Osteoblast (primary cell): ENCODE measurements around the gene SLC12A7. TPM values are rescaled to one million over a fixed set of nuclear protein-coding genes. Genes with fewer than 3 reads are reported as not detected.

Experiments used
- DNase-seq: peaks from one replicate; pipeline ENCODE4 v3.0.0; 2011; ENCODE audit warnings: low spot score, mixed read lengths; ENCODE audit not compliant: insufficient read length; ENCODE audit errors: missing footprints
- H2AFZ ChIP-seq: 2 replicates; pipeline ENCODE4 v1.6.0; 2011; ENCODE audit warnings: mild to moderate bottlenecking, low read length
- H3K27ac ChIP-seq: 2 replicates; pipeline ENCODE4 v1.5.1; 2011; ENCODE audit warnings: mild to moderate bottlenecking, low read depth, low read length, moderate library complexity
- H3K27me3 ChIP-seq: 2 replicates; pipeline ENCODE4 v1.6.0; 2012; ENCODE audit warnings: mild to moderate bottlenecking, control low read depth, inconsistent platforms, low read length, moderate library complexity; ENCODE audit not compliant: insufficient read depth
- H3K36me3 ChIP-seq: 2 replicates; pipeline ENCODE4 v1.5.1; 2011; ENCODE audit warnings: mild to moderate bottlenecking, low read length, control low read depth, moderate library complexity; ENCODE audit not compliant: insufficient read depth
- H3K4me1 ChIP-seq: 2 replicates; pipeline ENCODE4 v1.5.1; 2011; ENCODE audit warnings: mild to moderate bottlenecking, low read length, control low read depth, moderate library complexity; ENCODE audit not compliant: insufficient read depth
- H3K4me2 ChIP-seq: 2 replicates; pipeline ENCODE4 v1.6.0; 2011; ENCODE audit warnings: mild to moderate bottlenecking, low read length; ENCODE audit not compliant: insufficient read depth
- H3K4me3 ChIP-seq: fragments of 200-600 bp; sonication (generic); 3 replicates; pipeline ENCODE4 v1.5.1; 2012; ENCODE audit warnings: mild to moderate bottlenecking, low read length, inconsistent platforms; ENCODE audit not compliant: insufficient read depth
- H3K79me2 ChIP-seq: 2 replicates; pipeline ENCODE4 v1.6.0; 2012; ENCODE audit warnings: mild to moderate bottlenecking, low read length, control low read depth, inconsistent platforms; ENCODE audit not compliant: insufficient read depth
- H3K9me3 ChIP-seq: 2 replicates; pipeline ENCODE4 v1.5.1; 2011; ENCODE audit warnings: low read depth, low read length, control low read depth
- H4K20me1 ChIP-seq: 2 replicates; pipeline ENCODE4 v1.6.0; 2012; ENCODE audit warnings: mild to moderate bottlenecking, low read length, control low read depth; ENCODE audit not compliant: insufficient read depth
- total RNA-seq: library from RNA; depleted of rRNA; stranded (reverse); fragments of >200 nt; gene quantifications from 2 replicates; pipeline ENCODE4 v1.2.3, GENCODE V29; 2012
- TF ChIP-seq, protein P1 (sequence below): IDR thresholded peaks from 2 replicates; pipeline ENCODE4 v1.5.1; 2011; ENCODE audit warnings: mild to moderate bottlenecking, low read depth, low read length, moderate library complexity; ENCODE audit errors: extremely low read depth

The SLC12A7 gene
- total RNA-seq, 1 donor = 6.9 TPM

DNA sequence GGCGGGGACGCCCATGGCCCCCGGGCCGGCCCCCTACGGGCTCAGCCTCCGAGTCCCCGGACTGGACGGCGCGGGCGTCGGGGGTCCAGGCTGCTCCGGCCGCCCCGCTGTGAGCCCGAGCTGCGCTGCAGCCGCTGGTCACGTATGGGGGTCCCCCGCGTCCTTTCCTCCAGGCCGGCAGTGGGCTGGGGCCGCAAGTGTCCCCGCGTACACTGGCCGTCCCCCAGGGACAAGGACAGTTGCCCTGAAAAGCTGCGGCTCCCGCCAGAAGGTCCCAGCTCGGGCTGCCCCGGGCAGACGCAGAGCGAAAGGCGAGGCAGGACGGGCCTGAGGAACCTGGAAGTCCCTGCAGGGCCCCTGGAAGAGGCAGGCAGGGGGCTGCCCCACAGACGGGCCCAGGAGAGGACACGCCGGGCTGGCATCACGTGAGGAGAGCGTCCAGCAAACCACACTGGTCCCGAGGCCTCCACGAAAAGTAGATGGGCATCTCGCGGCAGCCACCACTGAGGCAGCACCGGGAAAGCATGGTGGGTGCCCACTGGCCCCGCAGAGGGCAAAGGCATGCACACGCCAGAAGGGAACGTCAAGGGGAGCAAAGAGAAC is 106.5 kb downstream of the SLC12A7 start:
- Histone ChIP-seq H3K9me3 (no peaks in the 10 kb centered on the region), H3K4me2 (peak overlapping the region; percentile 67), H3K4me3 (peak overlapping the region; percentile 60), H4K20me1 (no peaks in the 10 kb centered on the region), H3K27ac (no peak overlapping the region), H3K79me2 (no peaks in the 10 kb centered on the region), H3K27me3 (peaks cover 73% of the 10 kb centered on the region), H2AFZ (no peak overlapping the region), H3K4me1 (no peaks in the 10 kb centered on the region), H3K36me3 (no peaks in the 10 kb centered on the region)
- TF ChIP-seq, protein P1, sequence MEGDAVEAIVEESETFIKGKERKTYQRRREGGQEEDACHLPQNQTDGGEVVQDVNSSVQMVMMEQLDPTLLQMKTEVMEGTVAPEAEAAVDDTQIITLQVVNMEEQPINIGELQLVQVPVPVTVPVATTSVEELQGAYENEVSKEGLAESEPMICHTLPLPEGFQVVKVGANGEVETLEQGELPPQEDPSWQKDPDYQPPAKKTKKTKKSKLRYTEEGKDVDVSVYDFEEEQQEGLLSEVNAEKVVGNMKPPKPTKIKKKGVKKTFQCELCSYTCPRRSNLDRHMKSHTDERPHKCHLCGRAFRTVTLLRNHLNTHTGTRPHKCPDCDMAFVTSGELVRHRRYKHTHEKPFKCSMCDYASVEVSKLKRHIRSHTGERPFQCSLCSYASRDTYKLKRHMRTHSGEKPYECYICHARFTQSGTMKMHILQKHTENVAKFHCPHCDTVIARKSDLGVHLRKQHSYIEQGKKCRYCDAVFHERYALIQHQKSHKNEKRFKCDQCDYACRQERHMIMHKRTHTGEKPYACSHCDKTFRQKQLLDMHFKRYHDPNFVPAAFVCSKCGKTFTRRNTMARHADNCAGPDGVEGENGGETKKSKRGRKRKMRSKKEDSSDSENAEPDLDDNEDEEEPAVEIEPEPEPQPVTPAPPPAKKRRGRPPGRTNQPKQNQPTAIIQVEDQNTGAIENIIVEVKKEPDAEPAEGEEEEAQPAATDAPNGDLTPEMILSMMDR = no peak
- peak; percentile 80 for DNase-seq

DNA sequence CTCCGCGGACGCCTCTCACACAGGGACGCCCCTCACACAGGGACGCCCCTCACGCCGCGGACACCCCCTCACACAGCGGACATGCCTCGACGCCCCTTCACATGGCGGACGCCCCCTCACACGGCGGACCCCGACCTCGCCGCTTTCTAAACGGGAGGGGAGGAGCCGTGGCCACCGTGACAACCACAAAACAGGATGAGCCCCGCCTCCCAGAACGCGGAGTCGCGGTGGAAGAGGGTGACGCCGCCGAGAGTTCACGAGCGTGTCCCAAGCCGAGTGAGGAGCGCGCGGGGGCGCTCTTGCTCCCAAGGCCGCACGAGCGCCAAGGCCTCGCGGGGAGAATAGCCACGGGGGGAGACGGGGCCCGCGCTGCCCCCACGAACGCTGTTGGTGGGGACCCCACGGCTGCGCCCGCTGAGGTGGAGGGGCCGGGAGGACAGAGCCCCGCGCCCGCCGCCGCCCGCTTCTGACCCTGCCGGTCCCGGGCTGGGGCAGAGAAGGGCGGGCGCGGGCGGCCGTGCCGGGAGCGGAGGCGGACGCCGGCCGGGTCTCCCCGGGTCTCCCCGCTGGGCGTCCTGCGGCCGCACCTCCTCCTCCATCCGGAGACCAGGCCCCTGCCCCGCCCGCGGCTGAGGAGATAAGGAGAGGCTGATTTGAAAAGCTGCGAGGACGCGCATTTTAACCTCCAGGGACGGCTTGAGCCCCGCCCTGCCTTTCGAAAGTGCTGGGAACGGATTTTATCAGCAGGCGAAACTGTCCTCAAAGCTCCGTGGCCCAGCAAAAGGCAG is 107.2 kb downstream of the SLC12A7 start:
- TF ChIP-seq, protein P1 = peak; percentile 37
- peak overlapping the region; percentile 67 for H3K4me2 ChIP-seq
- H2AFZ ChIP-seq = no peak overlapping the region
- H3K4me1 ChIP-seq = no peaks in the 10 kb centered on the region
- peaks cover 70% of the 10 kb centered on the region for H3K27me3 ChIP-seq
- H3K27ac ChIP-seq = no peak overlapping the region
- H3K4me3 ChIP-seq = peak overlapping the region; percentile 60
- peak; percentile 90 for DNase-seq
- no peaks in the 10 kb centered on the region for H3K79me2 ChIP-seq
- H3K9me3 ChIP-seq = no peaks in the 10 kb centered on the region
- H4K20me1 ChIP-seq = no peaks in the 10 kb centered on the region
- no peaks in the 10 kb centered on the region for H3K36me3 ChIP-seq

DNA sequence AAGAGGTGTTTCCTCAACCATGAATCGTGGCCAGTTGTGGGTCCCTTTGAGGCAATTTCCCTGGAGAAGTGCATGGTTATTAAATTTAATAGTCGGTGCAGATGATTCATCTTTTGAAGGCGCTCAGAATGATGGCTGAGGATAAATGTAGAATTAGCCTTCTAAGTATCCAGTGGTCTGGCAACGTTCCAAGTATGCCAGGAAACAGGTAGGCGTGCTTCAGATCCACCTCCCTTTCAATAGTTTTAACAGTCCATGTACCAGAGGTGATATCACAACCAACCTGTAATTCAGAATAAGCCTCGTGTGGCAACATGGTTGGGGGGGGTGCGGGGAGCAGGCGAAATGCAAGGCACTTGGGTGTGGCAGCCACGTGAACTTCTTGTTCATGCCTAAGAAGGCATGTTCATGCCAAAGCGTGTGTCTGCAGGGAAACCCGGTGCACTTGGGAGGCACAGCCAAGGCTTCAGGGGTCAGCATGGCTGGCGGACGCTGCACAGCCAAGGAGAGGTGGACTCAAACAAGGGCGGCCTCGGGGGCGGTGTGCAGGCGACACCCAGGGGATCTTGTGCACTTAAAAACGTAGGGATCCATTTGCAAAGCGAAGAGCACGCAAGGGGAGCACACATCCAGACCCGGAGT is 108.4 kb downstream of the SLC12A7 start:
- no peak overlapping the region for H3K4me3 ChIP-seq
- peaks cover 69% of the 10 kb centered on the region for H3K27me3 ChIP-seq
- H3K4me2 ChIP-seq = no peak overlapping the region
- no peaks in the 10 kb centered on the region for H3K4me1 ChIP-seq
- no peaks in the 10 kb centered on the region for H3K36me3 ChIP-seq
- peak; percentile 85 for DNase-seq
- no peak overlapping the region for H2AFZ ChIP-seq
- TF ChIP-seq, protein P1 = no peak
- no peaks in the 10 kb centered on the region for H3K79me2 ChIP-seq
- no peaks in the 10 kb centered on the region for H4K20me1 ChIP-seq
- H3K9me3 ChIP-seq = no peaks in the 10 kb centered on the region
- no peak overlapping the region for H3K27ac ChIP-seq

DNA sequence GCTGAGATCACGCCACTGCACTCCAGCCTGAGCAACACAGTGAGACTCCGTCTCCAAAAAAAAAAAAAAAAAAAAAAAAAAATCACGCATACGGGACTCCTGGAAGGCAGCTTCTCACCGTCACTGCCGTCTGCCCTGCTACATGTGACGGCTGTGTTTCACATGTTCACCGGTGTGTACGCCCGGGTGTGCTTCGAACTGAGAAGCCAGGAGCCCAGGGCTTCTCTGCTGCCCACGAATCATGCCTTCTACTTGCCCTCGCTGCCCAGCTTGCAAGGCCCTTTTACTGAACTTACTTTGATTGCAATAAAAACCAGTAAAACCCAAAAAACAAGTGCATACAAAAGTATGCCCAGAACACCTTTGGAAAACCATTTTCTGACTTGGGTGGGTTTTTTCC is 109.0 kb downstream of the SLC12A7 start:
- Histone ChIP-seq H3K27ac (no peak overlapping the region), H4K20me1 (no peaks in the 10 kb centered on the region), H3K4me2 (no peak overlapping the region), H3K36me3 (no peaks in the 10 kb centered on the region), H3K9me3 (no peaks in the 10 kb centered on the region), H3K27me3 (peaks cover 63% of the 10 kb centered on the region), H3K4me3 (no peak overlapping the region), H3K4me1 (no peaks in the 10 kb centered on the region), H2AFZ (no peak overlapping the region), H3K79me2 (no peaks in the 10 kb centered on the region)
- DNase-seq = no peak
- TF ChIP-seq, protein P1 = no peak
